ENCODE results near the gene CD200R1L. TPM values are rescaled to one million over a fixed set of nuclear protein-coding genes. Genes with fewer than 3 reads are reported as not detected.
A peak's percentile ranks its signal among the peaks of the same experiment; 100 is the strongest.

CD200R1L gene
- total and polyA plus RNA-seq, 9 of the 15 experiments (the other 6 are each of a cell fraction or from before 2014, with no cell fraction given) = not detected

GRCh38 chr3:112769286-112769978 lies 77.2 kb downstream of the CD200R1L start (continued):
- TF ChIP-seq TAF7 (tag; IDR thresholded peaks at IDR 0.05) = 0 out of 2 replicates have a peak, but pooled peaks have one; percentile 29

GRCh38 chr3:112767777-112768176 lies 78.9 kb downstream of the CD200R1L start:
- ChIA-PET CTCF (ENCODE audit: low intra/inter-chr PET ratio) (no interaction called here), POLR2A (no interaction called here)
- Histone ChIP-seq H3K27ac (ENCODE audit: extremely low read depth, low read depth, low read length) (no peak overlapping the region), H3K79me2 (ENCODE audit: control insufficient read depth, insufficient read depth, low read length) (no peaks in the 10 kb centered on the region), H3K9me1 (ENCODE audit: control insufficient read depth, insufficient read depth, low read length) (no peaks in the 10 kb centered on the region), H3K4me1 (replicated peaks in 1 of 2; ENCODE audit: control insufficient read depth in 2 of 2, insufficient read depth in 2 of 2, low read length in 2 of 2) (peaks cover 0 to 24% of the 10 kb centered on the region in 2 experiments; a peak in 3 of 5 replicates), H4K20me1 (replicated peaks; ENCODE audit: control insufficient read depth, insufficient read depth, low read length) (no peaks in the 10 kb centered on the region), H3K9me3 (replicated peaks; ENCODE audit: control insufficient read depth, insufficient read depth, low read depth, low read length) (no peaks in the 10 kb centered on the region), H2AFZ (ENCODE audit: low read depth, low read length) (no peak overlapping the region), H3K9ac (ENCODE audit: insufficient read depth in 1 of 2, low read depth in 2 of 2, low read length in 2 of 2) (no peak overlapping the region), H3K27me3 (ENCODE audit: control insufficient read depth in 2 of 2, insufficient read depth in 2 of 2, low read length in 2 of 2) (no peaks in the 10 kb centered on the region), H3K4me2 (ENCODE audit: insufficient read depth, low read length) (no peak overlapping the region), H3K36me3 (ENCODE audit: control insufficient read depth, insufficient read depth, low read length) (no peaks in the 10 kb centered on the region), H3K4me3 (no peak overlapping the region)
- DNase-seq (ENCODE audit: extremely low read depth in 1 of 4, low spot score in 3 of 4) (no peak), FAIRE-seq (no peak), ATAC-seq (no peak)
- in situ Hi-C loops (cut with MboI) (no loop called here), intact Hi-C loops (cut with micrococcal nuclease) (no loop called here)
- WGBS (ENCODE audit: insufficient coverage, low coverage, missing lambda C conversion rate) = 49% methylated on average over 2 of the region's 2 CpGs
- BruUV-seq (replicated peaks) = no TSS peak
- TF ChIP-seq ATF2 (CRISPR knock-in tag; IDR thresholded peaks at IDR 0.05) (no peak), EHMT2 (IDR thresholded peaks at IDR 0.05) (no peak), TCFL5 (CRISPR knock-in tag; conservative IDR thresholded peaks at IDR 0.05) (no peak)
